ENCODE results near the gene GFRA4. TPM values are rescaled to one million over a fixed set of nuclear protein-coding genes. Genes with fewer than 3 reads are reported as not detected.

GFRA4 gene
- total RNA-seq, 4 donors from 2014 or later, result not detected

- ATAC-seq (no peak), DNase-seq (no peak)
- H3K36me3 ChIP-seq, result no peaks in the 10 kb centered on the region
- no peaks in the 10 kb centered on the region for H3K9me3 ChIP-seq
- H3K4me3 ChIP-seq, result no peak overlapping the region
- H3K4me1 ChIP-seq, result peaks cover 5 to 16% of the 10 kb centered on the region in 2 donors
- H3K27me3 ChIP-seq, result no peaks in the 10 kb centered on the region
- TF ChIP-seq CTCF (IDR thresholded peaks at IDR 0.05 in 4 of 5, conservative IDR thresholded peaks at IDR 0.05 in 1 of 5) (no peak), POLR2A (IDR thresholded peaks at IDR 0.05) (no peak)
- intact Hi-C loops (cut with DNase I; ENCODE audit: low total_unique reads), result loop anchor here (2.0 kb wide), 1 partner anchor 61 kb away; the partner anchor contains the start of gene ADISSP
- in situ Hi-C loops (cut with MboI; ENCODE audit: low sequenced_read_pairs in 4 of 4), result no loop called here
- peak overlapping the region; percentile 75 to 84 (median 80) for H3K27ac ChIP-seq
Observed at GRCh38 chr20:3705970-3706739, 43.0 kb upstream of the GFRA4 start.

GRCh38 chr20:3705491-3705969, 42.3 kb upstream of the GFRA4 start:
- H3K4me3 ChIP-seq, result no peak overlapping the region
- H3K4me1 ChIP-seq, result peaks cover 5 to 13% of the 10 kb centered on the region in 2 donors
- no peak for ATAC-seq
- no peak overlapping the region for H3K27ac ChIP-seq
- TF ChIP-seq CTCF (IDR thresholded peaks at IDR 0.05 in 4 of 5, conservative IDR thresholded peaks at IDR 0.05 in 1 of 5) (no peak), POLR2A (IDR thresholded peaks at IDR 0.05) (no peak)
- no peaks in the 10 kb centered on the region for H3K27me3 ChIP-seq
- H3K36me3 ChIP-seq, result no peaks in the 10 kb centered on the region
- intact Hi-C loops (cut with DNase I; ENCODE audit: low total_unique reads) (no loop called here), in situ Hi-C loops (cut with MboI; ENCODE audit: low sequenced_read_pairs in 4 of 4) (no loop called here)
- no peak for DNase-seq
- no peaks in the 10 kb centered on the region for H3K9me3 ChIP-seq

DNA sequence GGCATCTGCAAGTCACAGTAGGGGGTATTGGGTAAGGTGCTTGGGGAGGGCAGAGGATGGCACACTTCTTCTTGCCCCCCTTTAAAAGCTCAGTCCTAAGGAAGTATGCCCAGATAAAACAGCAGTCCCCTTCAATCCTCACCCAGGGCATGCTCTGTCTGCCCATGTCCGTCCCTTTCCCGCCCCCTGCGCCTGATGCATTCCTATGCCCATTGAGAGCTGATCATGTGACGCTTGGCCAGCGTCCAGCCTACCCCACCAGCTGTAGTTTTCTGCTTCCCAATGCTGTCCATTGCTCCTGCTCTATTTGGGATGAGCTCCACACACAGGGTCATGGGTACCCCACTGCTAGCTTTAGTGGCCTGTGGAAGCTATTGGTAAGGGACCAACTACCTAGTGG, 40.9 kb upstream of the GFRA4 start:
- ATAC-seq (no peak), DNase-seq (no peak)
- Histone ChIP-seq H3K36me3 (no peaks in the 10 kb centered on the region), H3K27ac (no peak overlapping the region), H3K4me1 (peaks cover 5 to 13% of the 10 kb centered on the region in 2 donors), H3K4me3 (no peak overlapping the region), H3K9me3 (no peaks in the 10 kb centered on the region), H3K27me3 (no peaks in the 10 kb centered on the region)
- intact Hi-C loops (cut with DNase I; ENCODE audit: low total_unique reads), result no loop called here
- in situ Hi-C loops (cut with MboI; ENCODE audit: low sequenced_read_pairs in 4 of 4), result no loop called here
- TF ChIP-seq POLR2A (IDR thresholded peaks at IDR 0.05), result no peak
- no peak for TF ChIP-seq CTCF (IDR thresholded peaks at IDR 0.05 in 4 of 5, conservative IDR thresholded peaks at IDR 0.05 in 1 of 5)

GRCh38 chr20:3702611-3703391, 39.6 kb upstream of the GFRA4 start:
- intact Hi-C loops (cut with DNase I; ENCODE audit: low total_unique reads), result no loop called here
- no peaks in the 10 kb centered on the region for H3K9me3 ChIP-seq
- no peak overlapping the region for H3K4me3 ChIP-seq
- no peak overlapping the region for H3K27ac ChIP-seq
- ATAC-seq, result no peak
- no peak for DNase-seq
- H3K4me1 ChIP-seq, result peaks cover 5 to 11% of the 10 kb centered on the region in 2 donors
- TF ChIP-seq CTCF (IDR thresholded peaks at IDR 0.05 in 4 of 5, conservative IDR thresholded peaks at IDR 0.05 in 1 of 5) (no peak), POLR2A (IDR thresholded peaks at IDR 0.05) (no peak)
- H3K27me3 ChIP-seq, result no peaks in the 10 kb centered on the region
- no peaks in the 10 kb centered on the region for H3K36me3 ChIP-seq
- in situ Hi-C loops (cut with MboI; ENCODE audit: low sequenced_read_pairs in 4 of 4), result no loop called here
